ENCODE results near the gene EYA2. TPM values are rescaled to one million over a fixed set of nuclear protein-coding genes. Genes with fewer than 3 reads are reported as not detected.

Gene EYA2
- total and polyA plus RNA-seq, 2 donors from 2014 or later = 2.6 to 7.9 TPM

GRCh38 chr20:46865824-46866223, 28.8 kb upstream of the EYA2 start:
- Histone ChIP-seq H3K4me3 (ENCODE audit: low read length in 3 of 3) (no peak overlapping the region), H3K4me1 (ENCODE audit: control insufficient read depth in 2 of 3, insufficient read depth in 2 of 3, low read depth in 1 of 3, low read length in 3 of 3) (no peaks in the 10 kb centered on the region), H3K9me3 (ENCODE audit: control insufficient read depth in 2 of 3, insufficient read depth in 1 of 3, low read length in 3 of 3) (peaks cover 0 to 10% (median 0%) of the 10 kb centered on the region in 3 donors), H3K9ac (ENCODE audit: low read length in 3 of 3) (no peak overlapping the region), H3K27ac (ENCODE audit: low read depth in 2 of 2, low read length in 2 of 2) (no peak overlapping the region), H3K27me3 (ENCODE audit: control insufficient read depth, insufficient read depth, low read length) (no peaks in the 10 kb centered on the region), H3K36me3 (ENCODE audit: control insufficient read depth in 2 of 3, insufficient read depth in 3 of 3, low read length in 3 of 3) (no peaks in the 10 kb centered on the region)
- intact Hi-C loops (cut with DNase I) = no loop called here
- FAIRE-seq (no peak), DNase-seq (no peak)
- no peak for TF ChIP-seq CTCF (IDR thresholded peaks at IDR 0.05; ENCODE audit: borderline replicate concordance, extremely low read depth, insufficient read depth)

GRCh38 chr20:46870041-46870440, 24.6 kb upstream of the EYA2 start:
- FAIRE-seq = no peak
- no peak for TF ChIP-seq CTCF (IDR thresholded peaks at IDR 0.05; ENCODE audit: borderline replicate concordance, extremely low read depth, insufficient read depth)
- Histone ChIP-seq H3K9me3 (ENCODE audit: control insufficient read depth in 2 of 3, insufficient read depth in 1 of 3, low read length in 3 of 3) (peaks cover 0 to 7% (median 0%) of the 10 kb centered on the region in 3 donors), H3K4me3 (ENCODE audit: low read length in 3 of 3) (no peak overlapping the region), H3K9ac (ENCODE audit: low read length in 3 of 3) (no peak overlapping the region), H3K27me3 (ENCODE audit: control insufficient read depth, insufficient read depth, low read length) (no peaks in the 10 kb centered on the region), H3K36me3 (ENCODE audit: control insufficient read depth in 2 of 3, insufficient read depth in 3 of 3, low read length in 3 of 3) (no peaks in the 10 kb centered on the region), H3K4me1 (ENCODE audit: control insufficient read depth in 2 of 3, insufficient read depth in 2 of 3, low read depth in 1 of 3, low read length in 3 of 3) (no peaks in the 10 kb centered on the region), H3K27ac (ENCODE audit: low read depth in 2 of 2, low read length in 2 of 2) (no peak overlapping the region)
- no peak for DNase-seq
- intact Hi-C loops (cut with DNase I) = no loop called here

GRCh38 chr20:46872328-46873211, 22.1 kb upstream of the EYA2 start:
- intact Hi-C loops (cut with DNase I) = no loop called here
- DNase-seq (no peak), FAIRE-seq (peak; percentile 32)
- H3K27ac ChIP-seq (ENCODE audit: low read depth in 2 of 2, low read length in 2 of 2) = no peak overlapping the region
- no peak overlapping the region for H3K4me3 ChIP-seq (ENCODE audit: low read length in 3 of 3)
- no peaks in the 10 kb centered on the region for H3K4me1 ChIP-seq (ENCODE audit: control insufficient read depth in 2 of 3, insufficient read depth in 2 of 3, low read depth in 1 of 3, low read length in 3 of 3)
- no peak overlapping the region for H3K9ac ChIP-seq (ENCODE audit: low read length in 3 of 3)
- H3K36me3 ChIP-seq (ENCODE audit: control insufficient read depth in 2 of 3, insufficient read depth in 3 of 3, low read length in 3 of 3) = no peaks in the 10 kb centered on the region
- TF ChIP-seq CTCF (IDR thresholded peaks at IDR 0.05; ENCODE audit: borderline replicate concordance, extremely low read depth, insufficient read depth) = no peak
- H3K27me3 ChIP-seq (ENCODE audit: control insufficient read depth, insufficient read depth, low read length) = no peaks in the 10 kb centered on the region
- peaks cover 0 to 7% (median 0%) of the 10 kb centered on the region in 3 donors for H3K9me3 ChIP-seq (ENCODE audit: control insufficient read depth in 2 of 3, insufficient read depth in 1 of 3, low read length in 3 of 3)

Data from kidney (tissue), 14 donors.